CD4-positive, alpha-beta T cell treated with Interferon gamma for 1 hour (primary cell): ENCODE data around the gene CTSD.

Experiments used
- DNase-seq: peaks from one replicate; pipeline ENCODE4 v3.0.0-alpha.2; 2020

The CTSD gene

DNA sequence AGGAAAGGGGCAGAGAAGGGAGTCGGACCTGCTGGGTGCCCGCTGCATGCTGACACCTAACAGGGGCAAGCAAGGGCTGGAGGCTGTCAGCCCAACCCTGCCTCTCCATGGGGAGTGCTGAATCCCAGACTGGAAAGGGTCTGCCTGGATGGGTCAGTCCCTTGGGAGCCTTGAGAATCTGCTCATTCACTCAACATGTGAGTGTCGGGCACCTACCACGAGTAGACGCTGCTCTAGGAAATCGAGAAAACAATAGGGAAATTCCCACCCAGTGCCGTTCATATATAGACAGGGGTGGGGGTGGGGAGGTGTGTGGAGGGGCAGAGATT is 4.4 kb upstream of the CTSD start:
- no peak for DNase-seq

DNA sequence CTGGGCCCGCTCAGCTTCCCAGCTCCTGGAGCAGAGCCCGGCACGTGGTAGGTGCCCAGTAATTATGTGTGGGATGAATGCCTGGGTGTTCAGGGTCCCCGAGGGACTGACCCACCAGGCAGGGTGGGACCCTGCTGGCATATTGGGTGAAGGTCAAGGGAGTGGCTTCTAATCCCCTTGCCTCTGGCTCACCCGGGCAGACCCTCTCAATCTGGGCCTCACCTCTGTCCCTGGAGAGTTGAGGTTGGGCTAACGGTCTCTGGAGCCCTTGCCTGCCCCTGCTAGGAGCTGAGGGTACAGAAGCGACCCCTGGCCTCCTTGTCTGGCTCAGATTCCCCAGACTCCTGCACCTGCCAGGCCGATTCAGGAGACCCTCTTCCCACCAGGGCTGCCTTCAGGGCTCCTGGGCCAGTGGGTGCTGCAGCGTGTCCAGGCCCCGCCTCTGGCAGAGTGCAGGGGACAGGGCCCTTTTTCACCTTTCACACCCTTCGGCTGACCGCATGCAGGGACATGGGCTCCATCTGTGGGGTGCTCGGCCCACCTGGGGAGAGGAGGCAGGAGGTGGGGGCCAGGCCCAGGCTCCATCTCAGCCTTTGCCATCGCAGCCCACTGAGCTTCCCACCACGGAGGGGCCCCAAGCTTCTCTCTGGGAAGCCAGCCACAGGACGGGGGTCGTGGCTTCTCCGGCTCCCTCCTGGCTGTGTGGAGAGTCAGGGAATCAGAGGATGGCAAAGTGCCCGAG is 3.8 kb upstream of the CTSD start:
- no peak for DNase-seq

DNA sequence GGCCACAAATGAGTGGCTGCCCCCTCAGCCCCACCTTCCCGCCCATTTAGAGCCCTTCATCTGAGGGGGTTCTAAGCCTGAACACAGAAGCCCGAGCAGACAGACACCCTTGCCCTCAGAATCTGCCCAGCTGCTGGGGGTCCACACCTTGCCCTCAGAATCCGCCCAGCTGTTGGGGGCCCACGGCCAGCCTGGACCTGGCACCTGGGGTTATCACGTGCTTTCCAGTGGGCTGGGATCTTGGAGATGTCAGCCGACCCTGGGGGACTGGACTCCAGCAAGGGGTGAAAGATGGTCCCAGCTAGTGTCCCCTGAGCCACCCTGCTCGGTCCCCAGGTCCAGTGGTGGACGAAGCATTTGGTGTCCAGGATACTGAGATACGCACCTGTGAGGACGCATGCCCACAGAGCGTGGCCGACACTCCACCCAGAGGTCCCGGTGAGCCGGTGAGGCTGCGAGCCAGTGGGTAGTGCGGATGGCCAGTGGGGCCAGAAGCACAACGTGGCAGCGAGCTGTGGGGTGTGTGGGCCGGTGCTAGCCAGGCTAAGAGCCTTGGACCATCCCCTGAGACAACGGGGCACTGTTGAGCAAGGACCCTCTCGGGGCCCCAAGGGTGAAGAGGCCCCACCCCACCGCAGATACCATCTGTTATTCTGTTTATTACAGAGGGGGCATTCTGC is 3.1 kb upstream of the CTSD start:
- DNase-seq = no peak

DNA sequence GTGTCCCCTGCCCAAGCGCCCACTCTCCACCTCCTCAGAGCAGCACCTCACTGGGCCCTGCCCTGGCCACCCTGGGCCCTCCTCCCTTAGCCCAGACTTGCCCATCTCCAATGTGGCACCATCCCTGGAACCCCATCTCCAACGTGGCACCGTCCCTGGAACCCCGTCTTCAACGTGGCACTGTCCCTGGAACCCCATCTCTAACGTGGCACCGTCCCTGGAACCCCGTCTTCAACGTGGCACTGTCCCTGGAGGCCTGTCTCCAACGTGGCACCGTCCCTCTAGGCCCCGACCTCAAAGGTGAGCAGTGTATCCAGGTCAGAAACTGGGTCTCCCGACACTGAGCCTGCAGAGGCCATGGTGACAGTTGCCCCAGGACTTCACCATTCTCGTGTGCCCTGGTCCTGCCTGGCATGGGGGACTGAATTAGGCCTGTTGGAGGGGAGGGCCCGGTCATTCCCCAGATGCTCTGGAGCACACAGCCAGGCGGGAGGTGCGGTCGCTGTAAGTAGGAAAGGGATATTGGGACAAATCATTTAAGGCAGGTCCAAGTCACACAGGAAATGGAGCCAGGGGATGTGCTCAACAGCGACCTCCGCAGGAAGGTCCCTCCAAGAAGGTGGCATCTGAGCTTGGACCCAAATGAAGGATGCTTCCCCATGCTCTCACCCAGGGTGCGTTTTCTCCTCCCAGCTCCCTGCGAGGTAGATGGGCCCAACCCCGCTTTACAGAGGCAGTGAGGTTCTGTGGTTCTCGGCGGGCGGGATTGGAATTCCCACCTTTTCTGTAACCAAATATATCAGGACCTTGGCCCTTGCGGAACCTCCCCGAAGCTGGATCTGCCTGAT is 2.4 kb upstream of the CTSD start:
- DNase-seq = no peak

DNA sequence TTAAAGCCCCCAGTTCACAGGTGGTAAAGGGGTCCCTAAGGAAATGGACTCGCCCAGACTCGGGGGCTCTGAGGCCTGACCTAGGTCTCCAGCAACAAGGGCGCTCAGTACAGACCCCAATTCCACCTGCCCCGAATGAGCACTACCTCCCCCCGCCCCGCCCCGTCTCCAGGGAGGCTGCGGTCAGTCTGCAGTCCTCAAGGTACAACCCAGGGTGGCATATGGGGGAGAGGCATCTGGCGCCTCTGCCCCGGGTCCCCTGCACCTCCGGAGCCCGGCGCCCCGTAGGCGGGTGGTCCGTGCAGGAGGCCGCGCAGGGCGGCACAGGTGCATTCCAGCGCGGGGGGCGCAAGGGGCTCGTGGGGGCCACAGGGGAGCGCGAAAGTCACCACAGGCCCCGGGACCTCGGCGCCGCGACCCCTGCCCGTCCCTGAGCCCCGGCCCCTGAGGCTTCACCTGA is 361 bp downstream of the CTSD start:
- no peak for DNase-seq

DNA sequence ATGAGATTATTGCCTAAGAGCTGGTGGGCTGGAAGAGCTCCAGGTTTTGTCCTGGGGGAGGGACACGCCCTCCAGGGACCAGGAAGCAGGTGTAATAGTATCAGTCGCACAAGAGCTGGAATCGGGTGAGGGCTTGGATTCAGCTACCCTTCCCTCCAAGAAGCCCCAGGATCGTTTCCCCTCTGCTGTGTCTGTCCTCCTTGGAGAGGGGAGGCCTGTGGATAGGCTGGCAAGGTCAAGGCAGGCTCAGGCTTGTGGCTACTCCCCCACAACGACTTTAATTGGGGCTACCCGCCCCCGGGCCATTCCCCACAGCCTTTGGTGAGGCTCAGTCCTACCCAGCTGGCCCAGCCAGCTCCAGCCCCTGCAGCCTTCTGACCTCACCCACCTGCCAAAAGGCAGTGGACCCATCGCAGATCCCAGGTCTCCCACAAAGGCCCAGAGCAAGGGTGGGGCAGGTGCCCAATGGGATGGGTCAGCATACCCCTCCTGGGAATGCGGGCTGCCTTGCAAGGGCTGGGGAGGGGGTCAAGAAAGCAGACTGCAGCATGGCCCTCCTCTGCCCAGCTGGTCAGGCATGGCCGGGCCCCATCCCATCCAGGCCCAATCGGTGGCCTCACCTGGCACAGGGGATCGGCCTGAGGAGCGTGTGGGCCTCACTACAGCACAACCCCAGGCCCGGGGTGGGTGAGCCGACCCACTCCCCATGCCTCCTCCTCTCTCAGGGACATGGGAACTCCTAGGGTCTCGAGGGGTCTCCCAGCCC is 1.0 kb downstream of the CTSD start:
- DNase-seq = no peak

DNA sequence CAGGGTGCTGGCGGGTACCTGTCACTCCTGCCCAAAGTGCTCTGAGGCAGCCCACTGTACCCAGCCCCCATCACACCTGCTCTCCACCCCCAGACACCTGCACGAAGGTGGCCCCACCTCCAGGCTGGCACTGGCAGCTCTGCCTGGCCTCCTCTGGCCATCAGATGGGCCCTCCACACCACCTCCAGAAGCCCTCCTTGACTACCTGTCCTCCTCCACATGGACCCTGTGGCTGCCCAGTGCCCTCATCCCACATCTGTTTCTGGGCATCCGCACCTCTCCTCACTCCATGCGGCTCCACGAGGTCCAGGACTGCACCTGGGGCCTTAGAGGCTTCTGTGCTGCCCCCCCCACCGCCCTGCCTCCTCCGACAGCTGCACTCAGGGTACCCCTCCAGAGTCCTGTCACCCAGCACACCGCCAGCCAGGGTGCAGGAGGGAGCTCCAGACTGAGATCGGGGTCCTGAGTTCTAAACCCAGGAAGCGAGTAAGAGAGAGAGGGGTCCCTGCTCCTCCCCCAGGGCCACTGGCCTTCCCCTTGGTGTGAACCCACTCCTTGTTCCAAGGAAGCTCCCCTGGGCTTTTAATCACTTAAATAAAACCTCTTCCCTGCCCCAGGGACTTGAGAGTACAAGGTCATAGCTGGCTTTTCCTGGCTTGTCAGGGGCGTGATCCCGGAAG is 1.7 kb downstream of the CTSD start:
- DNase-seq = no peak

DNA sequence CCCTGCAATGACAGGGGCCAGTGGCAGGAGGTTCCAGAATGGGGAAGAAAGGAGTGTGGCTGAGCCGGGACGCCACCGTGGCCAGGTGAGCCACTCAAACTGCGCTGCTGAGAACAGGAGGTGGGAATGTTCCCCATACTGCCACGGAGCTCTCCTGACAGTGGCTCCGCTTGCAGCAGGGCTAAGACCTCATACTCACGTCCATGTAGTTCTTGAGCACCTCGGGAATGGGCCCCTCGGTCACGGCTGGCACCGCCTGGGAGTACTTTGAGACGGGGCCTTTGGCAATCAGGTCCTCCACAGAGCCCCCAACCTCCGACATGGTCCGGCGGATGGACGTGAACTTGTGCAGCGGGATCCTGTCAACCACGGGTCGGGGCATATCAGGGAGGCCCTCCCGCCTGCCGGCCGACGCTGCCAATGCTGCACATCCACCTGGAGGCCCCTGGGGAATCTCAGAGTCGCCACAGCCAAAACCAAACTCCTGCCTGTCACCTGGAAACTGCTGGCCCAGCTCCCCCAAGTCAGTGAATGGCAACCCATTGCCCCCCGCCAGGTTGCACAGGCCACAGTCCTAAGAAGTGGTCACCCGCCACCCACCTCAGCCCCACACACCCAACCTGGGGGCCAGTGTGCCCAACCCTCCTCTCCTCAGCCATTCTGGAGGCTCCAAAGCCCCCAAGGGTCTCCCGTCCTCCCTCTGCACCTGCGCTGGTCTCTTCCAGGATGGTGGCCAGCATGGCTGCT is 2.4 kb downstream of the CTSD start:
- DNase-seq = no peak

DNA sequence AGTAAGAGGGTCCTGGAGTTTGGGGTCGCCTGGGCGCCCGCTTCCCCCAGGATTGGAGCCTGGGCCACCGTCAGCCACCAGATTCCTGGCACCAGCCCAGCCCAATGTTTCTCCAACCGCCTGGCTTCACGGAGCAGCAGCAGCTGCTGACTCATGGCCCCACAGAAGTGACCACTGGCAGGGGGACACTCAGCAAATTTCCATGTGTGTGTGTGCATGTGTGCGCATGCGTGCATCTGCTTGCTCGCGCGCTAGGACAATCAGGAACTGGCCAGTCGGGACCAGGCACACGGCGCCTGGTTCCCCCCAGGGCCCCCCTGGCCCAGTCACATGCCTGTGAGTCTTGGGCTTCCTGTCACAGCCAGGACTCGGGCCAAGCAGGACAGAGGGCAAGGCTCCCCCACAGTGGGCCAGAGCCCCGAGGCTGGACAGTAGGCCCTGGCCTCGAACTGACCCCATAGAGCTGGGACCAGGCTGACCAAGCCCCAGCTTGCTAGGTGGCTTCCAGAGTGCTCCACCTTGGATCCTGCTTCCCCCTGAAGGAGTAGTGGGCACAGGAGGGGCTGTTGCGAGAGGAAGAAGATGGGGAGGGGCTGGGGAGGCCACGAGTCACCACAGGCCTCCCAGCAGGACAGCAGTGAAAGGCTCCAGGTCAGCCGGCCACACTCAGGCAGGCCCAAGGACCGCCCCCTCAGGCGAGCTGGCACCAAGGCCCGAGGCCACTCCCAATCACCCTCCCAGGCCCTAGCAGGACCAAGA is 3.2 kb downstream of the CTSD start:
- DNase-seq = peak; percentile 82

DNA sequence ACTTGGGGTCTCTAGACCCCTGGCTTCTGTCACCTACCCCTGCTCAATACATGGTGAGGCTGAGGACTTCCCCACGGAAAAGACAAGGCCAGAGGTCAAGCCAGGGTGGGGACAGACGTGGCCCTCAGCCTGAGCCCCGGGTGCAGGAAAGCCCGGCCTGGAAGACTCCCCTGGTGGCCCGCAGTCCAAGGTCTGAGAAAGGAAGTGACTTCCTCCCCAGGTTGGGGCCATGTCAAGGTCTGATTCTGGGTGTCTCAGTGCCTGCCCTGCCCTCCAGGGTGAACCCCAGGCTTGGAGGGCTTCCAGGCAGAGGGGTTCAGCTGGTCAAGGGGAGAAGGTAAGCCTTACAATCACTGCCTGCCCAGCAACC is 3.9 kb downstream of the CTSD start:
- DNase-seq = no peak

DNA sequence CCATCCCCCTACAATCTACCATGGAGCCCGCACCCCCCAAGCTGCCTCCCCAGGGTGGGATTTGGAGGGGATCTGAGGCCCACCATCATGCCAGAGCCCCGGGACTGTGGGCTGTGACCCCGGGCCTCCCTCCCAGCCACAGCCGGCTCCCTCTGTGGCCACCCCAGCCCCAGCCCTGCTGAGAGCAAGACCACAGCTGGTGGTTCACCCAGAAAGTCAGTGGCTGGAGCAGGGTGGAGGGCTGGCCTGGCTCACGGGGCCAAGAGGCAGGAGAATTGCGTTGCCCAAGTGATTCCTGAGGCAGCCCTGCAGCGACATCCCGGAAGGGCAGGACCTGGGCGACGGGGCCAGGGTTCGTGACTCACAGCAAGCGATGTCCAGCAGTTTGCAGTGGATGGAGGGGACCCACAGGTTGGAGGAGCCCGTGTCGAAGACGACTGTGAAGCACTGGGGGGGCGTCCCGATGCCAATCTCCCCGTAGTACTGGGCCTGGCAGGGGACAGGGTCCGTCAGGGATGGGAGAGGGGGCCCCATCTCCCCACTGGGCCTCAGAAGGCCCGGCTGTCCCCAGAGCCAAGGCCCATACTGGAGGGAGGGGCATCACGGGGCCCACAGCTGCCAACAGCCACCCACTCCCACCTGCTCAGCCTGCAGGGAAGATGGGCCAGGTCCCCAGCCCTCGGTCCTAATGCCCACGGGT is 4.4 kb downstream of the CTSD start:
- DNase-seq = no peak

DNA sequence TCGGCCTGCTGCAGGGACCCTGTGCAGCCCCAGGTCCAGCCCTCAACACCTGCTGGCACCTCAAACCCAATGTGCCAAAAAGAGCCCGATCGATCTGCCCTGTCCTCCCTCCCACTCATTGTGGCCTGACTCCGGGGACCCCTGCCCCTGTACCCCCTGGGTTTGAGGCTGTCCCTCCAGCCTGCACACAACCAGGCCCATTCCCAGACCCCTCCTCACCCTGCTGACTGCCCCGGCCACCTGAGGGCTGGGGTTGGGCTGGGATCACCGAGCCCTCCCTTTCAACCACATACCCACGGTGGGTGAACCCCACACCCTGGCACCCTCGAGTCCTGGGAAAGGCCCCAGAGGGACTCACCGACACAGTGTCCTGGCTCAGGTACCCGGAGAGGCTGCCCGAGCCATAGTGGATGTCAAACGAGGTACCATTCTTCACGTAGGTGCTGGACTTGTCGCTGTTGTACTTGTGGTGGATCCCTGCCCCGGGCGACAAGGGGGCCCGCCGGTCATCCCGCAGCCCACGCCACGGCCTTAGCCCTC is 5.0 kb downstream of the CTSD start:
- DNase-seq = no peak

DNA sequence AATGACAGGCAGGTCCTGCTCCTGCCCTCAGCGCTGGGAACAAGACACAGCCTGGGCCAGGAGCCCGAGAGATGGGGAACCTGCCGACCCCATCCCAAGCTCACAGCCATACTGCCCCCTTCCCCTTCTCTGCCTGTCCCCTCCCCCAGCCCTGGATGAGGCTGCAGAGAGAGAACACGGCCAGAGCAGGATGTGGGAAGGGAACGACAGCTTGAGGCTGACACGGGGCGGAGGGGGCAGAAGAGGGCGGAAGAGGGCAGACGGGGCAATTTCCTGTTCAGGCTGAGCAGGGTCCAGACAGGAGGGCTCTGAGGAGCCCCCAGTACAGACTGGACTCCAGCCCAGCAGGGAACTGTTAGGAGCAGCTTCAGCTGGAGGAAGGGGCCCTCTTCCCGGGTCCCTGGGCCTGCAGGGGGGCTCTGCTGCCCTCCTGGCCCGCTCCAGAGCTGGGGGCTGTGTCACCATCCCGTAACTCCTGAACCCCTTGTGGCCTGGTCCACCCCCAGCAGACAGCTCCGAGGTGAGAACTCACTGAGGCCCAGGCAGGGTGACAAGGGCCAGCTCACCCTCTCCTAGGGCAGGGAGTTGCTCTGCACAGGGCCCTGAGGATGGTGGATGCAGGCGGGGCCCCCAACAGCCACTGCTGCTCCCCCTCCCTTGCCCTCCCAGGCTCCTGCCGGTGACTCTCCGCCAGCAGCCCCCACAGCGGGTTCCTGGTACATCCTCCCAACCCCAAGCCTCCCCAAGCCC is 5.7 kb downstream of the CTSD start:
- DNase-seq = peak; percentile 46

DNA sequence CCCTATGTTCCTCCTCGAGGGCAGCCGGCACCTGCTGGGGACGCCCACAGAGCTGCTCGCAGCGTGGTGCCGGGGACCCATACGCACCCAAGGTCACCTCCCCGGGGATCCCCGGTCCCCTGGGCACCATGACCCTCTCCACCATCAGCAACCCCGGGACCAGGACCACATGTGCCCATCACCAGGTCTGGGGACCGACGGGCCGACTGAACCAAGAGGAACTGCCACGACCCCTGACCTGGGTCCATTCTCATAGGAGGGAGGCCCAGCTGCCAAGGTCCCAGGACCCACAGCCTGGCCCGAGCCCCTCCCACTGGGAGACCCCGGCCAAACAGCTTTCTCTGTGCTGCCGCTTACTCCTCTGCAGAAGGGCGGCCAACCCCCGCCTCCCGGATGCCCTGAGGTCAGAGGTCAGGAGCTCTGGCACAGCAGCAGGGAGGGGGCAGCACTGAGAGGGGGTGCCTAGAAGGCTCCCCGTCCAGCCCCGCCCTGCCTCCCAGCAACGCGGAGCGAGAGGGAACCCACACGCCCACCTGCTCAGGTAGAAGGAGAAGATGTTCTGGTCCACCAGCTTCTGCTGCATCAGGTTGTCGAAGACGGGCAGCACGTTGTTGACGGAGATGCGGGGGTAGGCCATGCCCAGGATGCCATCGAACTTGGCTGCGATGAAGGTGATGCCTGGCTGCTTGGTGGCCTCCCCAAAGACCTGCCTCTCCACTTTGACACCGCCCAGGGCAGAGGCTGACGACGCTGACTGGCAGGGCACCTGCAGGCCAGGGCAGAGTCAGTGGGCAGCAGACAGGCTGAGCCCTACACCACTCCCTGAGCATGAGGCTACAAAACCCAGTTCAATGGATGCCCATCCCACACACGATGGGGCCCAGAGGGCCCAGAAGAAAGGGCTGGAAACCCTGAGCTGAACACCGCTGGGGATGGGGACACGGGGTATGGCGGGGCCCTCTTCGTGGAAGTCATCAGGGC is 6.6 kb downstream of the CTSD start:
- DNase-seq = no peak

DNA sequence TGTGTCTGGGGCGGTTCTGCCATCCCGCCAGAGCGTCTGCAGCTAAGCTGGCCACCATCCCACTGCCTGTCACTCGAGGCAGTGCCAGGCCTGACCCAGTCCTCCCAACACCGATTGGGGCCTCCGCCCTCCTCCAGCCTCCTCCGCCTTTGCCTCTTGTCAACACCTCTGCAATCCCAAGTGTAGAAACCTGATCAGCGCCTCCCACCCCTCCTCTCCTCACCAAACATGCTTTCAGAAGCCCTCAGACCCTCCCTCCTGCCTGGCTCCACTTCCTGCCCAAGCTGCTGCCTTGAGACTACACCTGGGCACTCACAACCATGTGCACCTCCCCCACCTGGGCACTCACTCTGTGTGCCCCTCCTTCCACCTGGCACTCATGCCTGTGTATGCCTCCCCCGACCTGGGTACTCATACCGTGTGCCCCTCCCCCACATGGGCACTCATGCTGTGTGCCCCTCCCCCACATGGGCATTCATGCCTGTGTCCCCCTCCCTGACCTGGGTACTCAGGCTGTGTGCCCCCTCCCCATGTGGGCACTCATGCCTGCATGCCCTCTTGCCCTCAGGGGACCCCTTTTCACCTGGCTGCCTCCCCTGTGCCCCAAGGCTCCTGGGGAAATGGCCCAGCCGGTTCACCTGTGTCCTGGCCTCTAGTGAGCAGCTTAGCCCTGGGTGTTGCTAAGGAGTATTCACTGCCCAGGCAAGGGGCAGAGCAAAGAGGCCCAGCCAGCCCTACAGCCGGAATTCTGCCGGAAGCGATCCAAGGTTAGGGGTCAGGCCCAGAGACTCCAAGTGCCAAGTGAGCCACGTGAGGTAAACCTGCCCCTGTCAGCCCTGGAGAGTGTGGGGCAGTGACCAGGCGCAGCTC is 7.8 kb downstream of the CTSD start:
- no peak for DNase-seq

DNA sequence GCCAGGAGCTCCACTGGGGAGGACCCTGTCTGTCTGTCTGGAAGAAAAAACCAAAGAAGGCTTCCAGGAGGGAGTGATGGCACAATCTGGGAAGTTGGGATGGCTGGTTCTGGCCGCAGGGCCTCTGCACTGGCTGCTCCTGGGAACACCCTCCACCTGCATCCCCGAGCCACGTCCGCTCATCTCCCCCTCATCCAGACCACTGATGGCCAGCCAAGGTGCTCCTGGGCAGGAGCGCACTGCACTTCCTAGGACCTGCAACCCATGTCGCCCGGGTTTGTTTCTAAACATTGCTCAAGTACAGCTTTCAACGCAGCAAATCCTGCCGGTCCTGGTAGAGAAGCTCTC is 8.4 kb downstream of the CTSD start:
- DNase-seq = no peak
